GM12891 (cell line): ENCODE data around the gene C2CD4C.

Source experiments
- PAX5 ChIP-seq: IDR thresholded peaks from 2 replicates; pipeline ENCODE4 v1.6.1; 2011; ENCODE audit warnings: low read length, moderate library complexity, mild to moderate bottlenecking; ENCODE audit not compliant: insufficient read depth, severe bottlenecking
- POLR2A ChIP-seq: IDR thresholded peaks from 2 replicates; pipeline ENCODE4 v1.6.1; 2011; ENCODE audit warnings: low read depth, low read length, control low read depth
- TAF1 ChIP-seq: IDR thresholded peaks from 2 replicates; pipeline ENCODE4 v1.6.1; 2011; ENCODE audit warnings: low read depth, low read length, control low read depth

DNA sequence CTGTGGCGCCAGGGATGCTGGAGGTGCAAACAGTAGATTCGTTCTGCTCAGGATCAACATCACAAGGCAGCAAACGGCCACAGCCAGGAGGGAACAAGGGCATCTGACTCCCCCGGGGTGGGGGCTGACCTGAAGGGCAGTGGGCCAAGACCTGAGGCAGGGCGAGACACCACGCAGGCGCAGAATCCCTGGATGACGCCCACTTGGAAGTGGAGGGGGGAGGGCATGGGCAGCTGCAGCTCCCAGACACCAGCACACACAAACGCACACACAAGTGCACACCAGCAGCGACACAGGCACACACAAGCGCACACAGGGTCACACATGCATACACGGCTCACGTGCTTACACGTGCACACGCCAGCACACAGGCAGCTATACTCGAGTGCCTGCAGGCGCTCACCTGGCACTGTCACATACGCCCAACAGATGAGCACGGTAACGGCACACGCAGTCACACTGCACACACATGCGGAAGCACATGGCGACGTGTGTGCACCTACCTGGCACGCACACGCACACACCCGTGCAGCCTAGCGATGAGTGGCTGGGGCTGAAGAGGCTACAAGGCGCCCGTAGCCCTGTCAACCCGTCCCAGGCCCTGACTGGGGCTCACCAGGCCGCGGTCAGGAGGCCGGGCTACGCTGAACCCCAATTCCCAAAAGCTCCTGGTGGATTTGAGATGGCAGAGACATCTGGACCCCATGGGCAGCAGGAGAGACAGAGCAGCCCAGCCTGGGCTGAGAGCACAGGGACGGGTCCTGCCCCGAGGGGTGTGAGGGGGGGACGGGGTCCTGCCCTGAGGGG is 5.5 kb downstream of the C2CD4C start:
- TF ChIP-seq PAX5 (no peak), POLR2A (no peak), TAF1 (no peak)
